Uterus (tissue), 2 donors: Measurements from ENCODE around the gene WDR77.

Experiments used
- CTCF ChIP-seq, 4 experiments: fragments of 200-600 bp in 2 of 4; fragments of 450-650 bp in 2 of 4; sonication (generic) in 2 of 4; IDR thresholded peaks; one replicate each; pipeline ENCODE4 v1.5.1; 2016 to 2019; ENCODE audit warnings: antibody characterized with exemption in 4 of 4, mild to moderate bottlenecking in 2 of 4, moderate library complexity in 1 of 4
- POLR2A ChIP-seq, 2 donors: fragments of 450-650 bp; IDR thresholded peaks; one replicate each; pipeline ENCODE4 v1.6.1; 2016; ENCODE audit warnings: antibody characterized with exemption in 2 of 2, mild to moderate bottlenecking in 1 of 2, moderate library complexity in 1 of 2

GRCh38 chr1:111424281-111424680 lies 24.8 kb downstream of the WDR77 start:
- TF ChIP-seq CTCF (IDR thresholded peaks at IDR 0.05) (no peak), POLR2A (IDR thresholded peaks at IDR 0.05) (no peak)
